K562 (cell line): Measurements from ENCODE around the gene PTPMT1.

Experiments used
- CTCF ChIP-seq, 3 experiments: IDR thresholded peaks in 2 of 3; conservative IDR thresholded peaks in 1 of 3; 2 replicates each; pipeline ENCODE4 v1.5.1; 2011 to 2012; ENCODE audit warnings: low read length in 3 of 3, mild to moderate bottlenecking in 3 of 3, control low read depth in 2 of 3, improper control_type of control experiment in 1 of 3, inconsistent platforms in 1 of 3, low read depth in 1 of 3, mixed read lengths in 1 of 3, moderate library complexity in 1 of 3; ENCODE audit not compliant: insufficient read depth in 2 of 3
- FOXM1 ChIP-seq, 2 experiments: fragments of 450-650 bp in 1 of 2; sonication (generic) in 1 of 2; formaldehyde crosslinking in 1 of 2; IDR thresholded peaks; 2 replicates each; pipeline versions ENCODE4 v1.6.1 to v1.9.0; 2017 to 2022; ENCODE audit warnings: low read depth in 2 of 2, mild to moderate bottlenecking in 2 of 2, missing genetic modification reagents in 1 of 2, moderate library complexity in 1 of 2
- JUN ChIP-seq, 2 experiments: sonication (generic) in 1 of 2; formaldehyde crosslinking in 1 of 2; IDR thresholded peaks; 2 replicates each; pipeline versions ENCODE4 v1.6.1 to v1.8.0; 2012 to 2022; ENCODE audit warnings: borderline replicate concordance in 2 of 2, mild to moderate bottlenecking in 2 of 2, improper control_type of control experiment in 1 of 2, low read depth in 1 of 2, low read length in 1 of 2, missing genetic modification reagents in 1 of 2
- KLF6 ChIP-seq: fragments of 250-450 bp; sonication (Bioruptor Pico); IDR thresholded peaks from 2 replicates; pipeline ENCODE4 v1.4.0; 2020; ENCODE audit warnings: mild to moderate bottlenecking, moderate library complexity, borderline replicate concordance
- NFIC ChIP-seq: fragments of 450-650 bp; IDR thresholded peaks from 2 replicates; pipeline ENCODE4 v1.6.1; 2017; ENCODE audit warnings: mild to moderate bottlenecking, inconsistent platforms
- NR1H2 ChIP-seq: sonication (generic); formaldehyde crosslinking; IDR thresholded peaks from 2 replicates; pipeline ENCODE4 v1.4.0; 2020; ENCODE audit warnings: mild to moderate bottlenecking, missing genetic modification reagents
- YY1 ChIP-seq, 3 experiments: IDR thresholded peaks; 2 replicates each; pipeline ENCODE4 v1.6.1; 2011; ENCODE audit warnings: low read length in 2 of 3, mild to moderate bottlenecking in 2 of 3, moderate library complexity in 2 of 3, borderline replicate concordance in 1 of 3, control low read depth in 1 of 3, low read depth in 1 of 3; ENCODE audit not compliant: insufficient read depth in 3 of 3, insufficient replicate concordance in 2 of 3, control insufficient read depth in 1 of 3, insufficient read length in 1 of 3; ENCODE audit errors: extremely low read depth in 1 of 3
- TF ChIP-seq, protein P1 (sequence below): fragments of 450-650 bp; IDR thresholded peaks from 2 replicates; pipeline ENCODE4 v1.6.1; 2016; ENCODE audit warnings: mild to moderate bottlenecking

GRCh38 chr11:47617417-47617809 lies 52.0 kb downstream of the PTPMT1 start:
- TF ChIP-seq CTCF (IDR thresholded peaks at IDR 0.05 in 2 of 3, conservative IDR thresholded peaks at IDR 0.05 in 1 of 3; ENCODE audit: insufficient read depth in 2 of 3, low read depth in 1 of 3, low read length in 3 of 3) (no peak), JUN (IDR thresholded peaks at IDR 0.05; ENCODE audit: borderline replicate concordance, low read depth, low read length) (no peak), JUN (CRISPR knock-in tag; IDR thresholded peaks at IDR 0.05; ENCODE audit: borderline replicate concordance) (no peak), NFIC (no peak), KLF6 (CRISPR knock-in tag) (no peak), NR1H2 (CRISPR knock-in tag) (no peak), YY1 (IDR thresholded peaks at IDR 0.05; ENCODE audit: borderline replicate concordance in 1 of 3, control insufficient read depth in 1 of 3, extremely low read depth in 1 of 3, insufficient read depth in 3 of 3, insufficient read length in 1 of 3, insufficient replicate concordance in 2 of 3, low read depth in 1 of 3, low read length in 2 of 3) (no peak), FOXM1 (IDR thresholded peaks at IDR 0.05; ENCODE audit: low read depth) (no peak), FOXM1 (CRISPR knock-in tag; IDR thresholded peaks at IDR 0.05; ENCODE audit: low read depth) (no peak)
- TF ChIP-seq, protein P1, sequence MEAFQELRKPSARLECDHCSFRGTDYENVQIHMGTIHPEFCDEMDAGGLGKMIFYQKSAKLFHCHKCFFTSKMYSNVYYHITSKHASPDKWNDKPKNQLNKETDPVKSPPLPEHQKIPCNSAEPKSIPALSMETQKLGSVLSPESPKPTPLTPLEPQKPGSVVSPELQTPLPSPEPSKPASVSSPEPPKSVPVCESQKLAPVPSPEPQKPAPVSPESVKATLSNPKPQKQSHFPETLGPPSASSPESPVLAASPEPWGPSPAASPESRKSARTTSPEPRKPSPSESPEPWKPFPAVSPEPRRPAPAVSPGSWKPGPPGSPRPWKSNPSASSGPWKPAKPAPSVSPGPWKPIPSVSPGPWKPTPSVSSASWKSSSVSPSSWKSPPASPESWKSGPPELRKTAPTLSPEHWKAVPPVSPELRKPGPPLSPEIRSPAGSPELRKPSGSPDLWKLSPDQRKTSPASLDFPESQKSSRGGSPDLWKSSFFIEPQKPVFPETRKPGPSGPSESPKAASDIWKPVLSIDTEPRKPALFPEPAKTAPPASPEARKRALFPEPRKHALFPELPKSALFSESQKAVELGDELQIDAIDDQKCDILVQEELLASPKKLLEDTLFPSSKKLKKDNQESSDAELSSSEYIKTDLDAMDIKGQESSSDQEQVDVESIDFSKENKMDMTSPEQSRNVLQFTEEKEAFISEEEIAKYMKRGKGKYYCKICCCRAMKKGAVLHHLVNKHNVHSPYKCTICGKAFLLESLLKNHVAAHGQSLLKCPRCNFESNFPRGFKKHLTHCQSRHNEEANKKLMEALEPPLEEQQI: no peak
